Erythroblast (primary cell): ENCODE measurements around the gene BHLHE23.

Experiments
- DNase-seq, 2 experiments: peaks; one replicate each; lab custom pipeline; 2025; lab: John Stamatoyannopoulos, UW
- GATA1 ChIP-seq: IDR thresholded peaks from 2 replicates; pipeline ENCODE4 v1.6.1; 2011; ENCODE audit warnings: low read depth, mild to moderate bottlenecking, control low read depth, low read length, moderate library complexity
- POLR2A ChIP-seq: IDR thresholded peaks from 2 replicates; pipeline ENCODE4 v1.6.1; 2011; ENCODE audit warnings: mild to moderate bottlenecking, low read length

Gene BHLHE23

GRCh38 chr20:63024573-63025392 lies 18.0 kb upstream of the BHLHE23 start:
- no peak for DNase-seq
- no peak for TF ChIP-seq POLR2A
- no peak for TF ChIP-seq GATA1

- TF ChIP-seq POLR2A (no peak), GATA1 (no peak)
- no peak for DNase-seq
Observed at GRCh38 chr20:63023936-63024571, 17.3 kb upstream of the BHLHE23 start.

GRCh38 chr20:63023071-63023935 lies 16.5 kb upstream of the BHLHE23 start:
- TF ChIP-seq POLR2A (no peak), GATA1 (no peak)
- DNase-seq: no peak

GRCh38 chr20:63022501-63022900 lies 15.7 kb upstream of the BHLHE23 start:
- TF ChIP-seq POLR2A (no peak), GATA1 (no peak)
- DNase-seq: no peak

- TF ChIP-seq GATA1: no peak
- TF ChIP-seq POLR2A: no peak
- no peak for DNase-seq
Observed at GRCh38 chr20:63021356-63022321, 14.9 kb upstream of the BHLHE23 start.

DNA sequence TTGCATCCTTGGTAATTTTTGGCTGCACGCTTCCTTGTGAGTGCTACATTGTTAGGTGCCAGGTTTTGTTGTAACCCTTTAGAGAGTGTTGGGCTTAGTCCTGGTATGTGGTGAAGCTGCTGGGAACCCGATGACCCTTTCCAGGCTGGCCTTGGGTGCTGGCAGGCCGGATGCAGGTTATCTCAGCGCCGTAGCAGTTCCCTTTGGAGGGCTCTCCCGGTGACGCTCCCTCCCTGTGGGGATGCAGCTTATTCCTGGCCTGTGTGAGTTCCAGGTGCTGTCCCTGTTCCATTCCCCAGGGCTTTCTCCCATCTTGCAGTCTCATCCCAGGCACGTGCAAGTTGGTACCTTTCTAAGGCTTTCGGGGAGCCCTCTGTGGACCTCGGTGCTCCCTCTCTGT lies 13.9 kb upstream of the BHLHE23 start:
- no peak for TF ChIP-seq GATA1
- TF ChIP-seq POLR2A: no peak
- DNase-seq: no peak

GRCh38 chr20:63017826-63018411 lies 11.2 kb upstream of the BHLHE23 start:
- DNase-seq: no peak
- TF ChIP-seq POLR2A (no peak), GATA1 (no peak)

DNA sequence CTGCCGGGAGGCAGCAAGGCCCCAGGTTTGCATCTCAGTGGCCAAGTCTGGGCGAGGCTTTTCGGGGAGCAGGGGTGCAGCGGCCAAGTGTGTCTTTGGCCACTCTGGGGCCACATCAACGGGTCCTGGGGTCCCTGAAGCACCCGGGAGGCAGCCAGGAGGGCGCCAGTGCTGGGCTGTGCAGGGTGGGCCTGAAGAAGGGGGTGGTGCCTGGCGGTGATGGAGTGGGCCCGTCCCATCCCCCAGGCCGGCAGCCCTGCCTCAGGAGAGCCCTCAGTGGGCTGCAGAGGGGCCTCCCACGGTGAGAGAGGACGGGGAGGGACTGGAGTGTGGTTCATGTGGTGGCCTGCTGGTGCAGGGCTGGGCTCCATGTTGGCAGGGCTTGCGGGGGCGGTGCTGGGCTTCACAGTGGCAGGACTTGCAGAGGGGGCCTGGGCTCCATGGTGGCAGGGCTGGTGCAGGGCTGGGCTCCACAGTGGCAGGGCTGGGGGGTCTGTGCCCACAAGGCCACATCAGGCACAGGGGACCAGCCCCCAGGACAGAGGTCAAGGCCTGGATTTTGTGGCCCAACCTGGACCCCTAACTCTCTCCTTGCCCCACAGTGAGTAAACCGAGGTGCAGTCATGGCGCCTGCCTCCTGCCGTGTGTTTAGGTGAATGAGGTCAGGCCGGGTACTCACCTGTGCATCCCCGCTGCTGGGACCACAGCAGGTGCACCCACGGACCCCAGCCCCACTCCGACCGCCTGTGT lies 10.5 kb upstream of the BHLHE23 start:
- no peak for TF ChIP-seq GATA1
- no peak for TF ChIP-seq POLR2A
- DNase-seq: no peak

DNA sequence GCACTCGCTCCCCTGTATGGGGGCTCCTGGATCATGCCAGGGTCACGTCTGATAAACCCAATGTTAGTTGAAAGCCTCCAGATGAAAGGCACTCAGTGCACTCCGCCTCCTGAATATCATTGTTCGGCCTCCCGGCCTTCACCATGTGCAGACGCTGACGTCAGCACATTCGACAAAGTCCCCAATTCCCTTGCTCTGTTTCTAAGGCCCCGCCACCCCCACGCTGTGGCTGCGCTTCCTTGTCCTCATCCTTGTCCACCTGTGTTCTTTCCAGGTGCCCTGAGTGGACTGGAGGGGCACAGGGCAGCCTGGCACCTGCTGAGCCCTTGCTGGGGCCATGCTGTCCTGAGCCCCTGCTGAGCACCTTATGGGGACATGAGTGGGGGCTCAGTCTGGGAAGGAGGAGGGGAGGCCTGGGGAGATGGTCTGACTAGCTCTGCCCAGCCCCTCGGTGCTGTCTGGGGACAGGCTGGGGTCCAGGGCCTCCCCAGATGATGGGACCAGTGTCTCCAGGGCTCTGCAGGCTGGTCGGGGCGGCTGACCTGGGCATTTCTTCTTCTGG lies 9.8 kb upstream of the BHLHE23 start:
- TF ChIP-seq GATA1: no peak
- TF ChIP-seq POLR2A: no peak
- DNase-seq: no peak

- no peak for DNase-seq
- TF ChIP-seq GATA1 (no peak), POLR2A (no peak)
Observed at GRCh38 chr20:63015662-63016361, 9.0 kb upstream of the BHLHE23 start.

- DNase-seq: no peak
- TF ChIP-seq GATA1 (no peak), POLR2A (no peak)
Observed at GRCh38 chr20:63015147-63015661, 8.4 kb upstream of the BHLHE23 start.
